Astrocyte (in vitro differentiated cells and primary cell): ENCODE results near the gene SETD1A.

Experiments
- CTCF ChIP-seq: IDR thresholded peaks from 2 replicates; pipeline ENCODE4 v1.5.1; 2011; ENCODE audit warnings: low read depth, mild to moderate bottlenecking, inconsistent platforms, low read length, moderate library complexity; ENCODE audit not compliant: insufficient read depth
- EZH2 ChIP-seq: IDR thresholded peaks from 2 replicates; pipeline ENCODE4 v1.6.1; 2012; ENCODE audit warnings: mild to moderate bottlenecking, low read length, inconsistent platforms; ENCODE audit not compliant: insufficient read depth

GRCh38 chr16:31001507-31002249 is 44.1 kb downstream of the SETD1A start:
- TF ChIP-seq CTCF: no peak
- no peak for TF ChIP-seq EZH2
